Panc1 (cell line): Measurements from ENCODE around the gene RICTOR. TPM values are rescaled to one million over a fixed set of nuclear protein-coding genes. Genes with fewer than 3 reads are reported as not detected.

Experiments used
- ATAC-seq: fragments of 200-7000 bp; cut with Tn5 transposase; 2 replicates; pipeline ENCODE4 v1.9.1; 2020; ENCODE audit warnings: mild to moderate bottlenecking, moderate library complexity
- Bru-seq: library from RNA; stranded (reverse); fragments of 400-500 nt; gene quantifications from one replicate; lab custom pipeline; 2021; lab: Mats Ljungman, UMichigan
- BruChase-seq, 2 experiments: library from RNA; stranded (reverse); fragments of 400-500 nt; gene quantifications; one replicate each; lab custom pipeline; 2021; lab: Mats Ljungman, UMichigan
- BruUV-seq: library from RNA; stranded (reverse); fragments of 400-500 nt; replicated peaks from 2 replicates; lab custom pipeline; 2021; lab: Mats Ljungman, UMichigan
- CTCF ChIA-PET: fragments of 300-600 bp; sonication (Branson Sonifier 250); formaldehyde crosslinking; loops from one replicate; lab custom pipeline; 2022; ENCODE audit warnings: antibody characterized with exemption; lab: Charles Lee
- POLR2A ChIA-PET: fragments of 300-600 bp; sonication (Branson Sonifier 250); formaldehyde crosslinking; loops from one replicate; lab custom pipeline; 2022; ENCODE audit warnings: antibody characterized with exemption; lab: Charles Lee
- DNase-seq: peaks from one replicate; pipeline ENCODE4 v3.0.0-alpha.2; 2010; ENCODE audit warnings: low read depth, low spot score
- H3K27ac ChIP-seq: 2 replicates; pipeline ENCODE4 v1.5.1; 2011; ENCODE audit warnings: mild to moderate bottlenecking, low read length, inconsistent platforms
- H3K27me3 ChIP-seq: fragments of 200-500 bp; sonication (Bioruptor generic); 2 replicates; pipeline ENCODE4 v1.6.0; 2014; ENCODE audit warnings: low read length, inconsistent platforms; ENCODE audit not compliant: control insufficient read depth, insufficient read depth
- H3K36me3 ChIP-seq: fragments of 200-500 bp; sonication (Bioruptor generic); 2 replicates; pipeline ENCODE4 v1.5.1; 2014; ENCODE audit warnings: inconsistent platforms, mild to moderate bottlenecking, low read length, moderate library complexity; ENCODE audit not compliant: control insufficient read depth, insufficient read depth
- H3K4me1 ChIP-seq: 2 replicates; pipeline ENCODE4 v1.5.1; 2011; ENCODE audit warnings: inconsistent platforms, mild to moderate bottlenecking, low read length, moderate library complexity; ENCODE audit not compliant: control insufficient read depth, insufficient read depth
- H3K4me3 ChIP-seq, 2 experiments: 2 replicates each; pipeline ENCODE4 v1.5.1; 2011 to 2012; ENCODE audit warnings: low read depth in 2 of 2, low read length in 2 of 2, mild to moderate bottlenecking in 2 of 2, inconsistent platforms in 1 of 2, moderate library complexity in 1 of 2
- H3K9me3 ChIP-seq: fragments of 200-500 bp; sonication (Bioruptor generic); 2 replicates; pipeline ENCODE4 v1.5.1; 2014; ENCODE audit warnings: low read depth, mild to moderate bottlenecking, inconsistent platforms, low read length, moderate library complexity; ENCODE audit not compliant: control insufficient read depth, insufficient read depth
- CTCF ChIP-seq: fragments of 450-650 bp; IDR thresholded peaks from 2 replicates; pipeline ENCODE4 v1.5.1; 2017; ENCODE audit warnings: mild to moderate bottlenecking
- POLR2AphosphoS5 ChIP-seq: IDR thresholded peaks from 2 replicates; pipeline ENCODE4 v1.6.1; 2012; ENCODE audit warnings: mild to moderate bottlenecking, low read depth, low read length, moderate library complexity
- REST ChIP-seq, 2 experiments: IDR thresholded peaks; 2 replicates each; pipeline ENCODE4 v1.6.1; 2011 to 2012; ENCODE audit warnings: low read depth in 2 of 2, control low read depth in 1 of 2, low read length in 1 of 2, mild to moderate bottlenecking in 1 of 2, moderate library complexity in 1 of 2; ENCODE audit not compliant: insufficient read depth in 1 of 2
- SIN3A ChIP-seq: IDR thresholded peaks from 2 replicates; pipeline ENCODE4 v1.6.1; 2012; ENCODE audit warnings: low read depth, mild to moderate bottlenecking, low read length, moderate library complexity, borderline replicate concordance; ENCODE audit not compliant: insufficient read depth
- TCF7L2 ChIP-seq: IDR thresholded peaks from 2 replicates; pipeline ENCODE4 v1.6.1; 2011; ENCODE audit warnings: mild to moderate bottlenecking, low read depth, low read length, inconsistent platforms
- in situ Hi-C: cut with HindIII; loops from 2 replicates; pipeline ENCODE4 v1.10.0; 2016; ENCODE audit warnings: low sequenced_read_pairs, low pct_unique_long_range_greater_than_20kb
- intact Hi-C: fragments of 100-400 bp; cut with micrococcal nuclease; formaldehyde crosslinking; loops from one replicate; pipeline ENCODE4 v1.10.0; 2022; ENCODE audit not compliant: unreplicated experiment
- long read RNA-seq: library from polyadenylated mRNA; unstranded; transcript quantifications from one replicate; pipeline ENCODE4 v2.0.0, GENCODE V29; 2021; ENCODE audit not compliant: unreplicated experiment
- polyA plus RNA-seq: library from polyadenylated mRNA; unstranded; fragments of >200 nt; gene quantifications from one replicate; pipeline ENCODE4 v1.2.1, GENCODE V29; 2012; ENCODE audit warnings: missing spikeins; ENCODE audit not compliant: insufficient read length
- total RNA-seq: library from RNA; stranded (reverse); gene quantifications from one replicate; pipeline ENCODE4 v1.2.1, GENCODE V29; 2021; ENCODE audit not compliant: unreplicated experiment

RICTOR gene
- total RNA-seq (21.3 TPM), Bru-seq, nascent RNA (percentile 86 among the genes with signal in this experiment), BruChase-seq, experiment 1, labeled RNA remaining after a 2-hour chase (percentile 79 among the genes with signal in this experiment), BruChase-seq, experiment 2, labeled RNA remaining after a 6-hour chase (percentile 69 among the genes with signal in this experiment)
- 3.2 TPM for polyA plus RNA-seq
- long read RNA-seq, full-length matches to known transcripts: 4 of 14 reads
- long read RNA-seq, partial matches to known transcripts: 7 of 14 reads
- long read RNA-seq, other reads (novel, unspliced or antisense): 3 of 14 reads

GRCh38 chr5:39074017-39074814 lies at the start of gene RICTOR:
Gene RICTOR (minus strand): TSS chr5:39074399. CDS start chr5:39074377, 22 bp downstream.
- no peak for DNase-seq

More at GRCh38 chr5:39074017-39074814, at the start of gene RICTOR:
- Histone ChIP-seq H3K4me1 (peaks cover 23% of the 10 kb centered on the region; the same call in 1 of the 2 replicates), H3K27ac (peak within 1 kb of the TSS; percentile 79), H3K36me3 (peaks cover 6% of the 10 kb centered on the region), H3K27me3 (no peaks in the 10 kb centered on the region), H3K4me3 (peak within 1 kb of the TSS; percentile 88 to 97), H3K9me3 (no peaks in the 10 kb centered on the region)
- in situ Hi-C loops (no loop called here), intact Hi-C loops (loop anchor here (10.0 kb wide), 1 partner anchor 229 kb away; the partner anchor contains the start of gene OSMR)
- ChIA-PET POLR2A (interaction anchor here (0.6 kb wide), 1 partner anchor 519 kb away, joined by 4 read pairs; no protein-coding TSS in a partner anchor), CTCF (interaction anchor here (0.7 kb wide), 1 partner anchor 68 kb away, joined by 6 read pairs; no protein-coding TSS in a partner anchor)
- ATAC-seq: peak; percentile 94
- TF ChIP-seq CTCF (no peak), TCF7L2 (no peak), POLR2AphosphoS5 (peak; percentile 77), REST (IDR thresholded peaks at IDR 0.05; ENCODE audit: insufficient read depth in 1 of 2, low read depth in 2 of 2, low read length in 1 of 2) (no peak), SIN3A (peak; percentile 67; the same call in 1 of the 2 replicates)
- BruUV-seq: no TSS peak
